Thyroid gland (tissue), 4 donors: ENCODE data around the gene MTA1.

Source experiments
- POLR2A ChIP-seq, 2 donors: fragments of 450-650 bp; IDR thresholded peaks; one replicate each; pipeline ENCODE4 v1.6.1; 2017; ENCODE audit warnings: antibody characterized with exemption in 2 of 2, mild to moderate bottlenecking in 2 of 2, moderate library complexity in 1 of 2
- TF ChIP-seq, protein P1 (sequence below), 6 experiments: fragments of 200-600 bp in 3 of 6; fragments of 450-650 bp in 3 of 6; sonication (generic) in 3 of 6; IDR thresholded peaks; one replicate each; pipeline ENCODE4 v1.5.1; 2016 to 2019; ENCODE audit warnings: antibody characterized with exemption in 6 of 6, mild to moderate bottlenecking in 2 of 6, inconsistent platforms in 1 of 6, moderate library complexity in 1 of 6

DNA sequence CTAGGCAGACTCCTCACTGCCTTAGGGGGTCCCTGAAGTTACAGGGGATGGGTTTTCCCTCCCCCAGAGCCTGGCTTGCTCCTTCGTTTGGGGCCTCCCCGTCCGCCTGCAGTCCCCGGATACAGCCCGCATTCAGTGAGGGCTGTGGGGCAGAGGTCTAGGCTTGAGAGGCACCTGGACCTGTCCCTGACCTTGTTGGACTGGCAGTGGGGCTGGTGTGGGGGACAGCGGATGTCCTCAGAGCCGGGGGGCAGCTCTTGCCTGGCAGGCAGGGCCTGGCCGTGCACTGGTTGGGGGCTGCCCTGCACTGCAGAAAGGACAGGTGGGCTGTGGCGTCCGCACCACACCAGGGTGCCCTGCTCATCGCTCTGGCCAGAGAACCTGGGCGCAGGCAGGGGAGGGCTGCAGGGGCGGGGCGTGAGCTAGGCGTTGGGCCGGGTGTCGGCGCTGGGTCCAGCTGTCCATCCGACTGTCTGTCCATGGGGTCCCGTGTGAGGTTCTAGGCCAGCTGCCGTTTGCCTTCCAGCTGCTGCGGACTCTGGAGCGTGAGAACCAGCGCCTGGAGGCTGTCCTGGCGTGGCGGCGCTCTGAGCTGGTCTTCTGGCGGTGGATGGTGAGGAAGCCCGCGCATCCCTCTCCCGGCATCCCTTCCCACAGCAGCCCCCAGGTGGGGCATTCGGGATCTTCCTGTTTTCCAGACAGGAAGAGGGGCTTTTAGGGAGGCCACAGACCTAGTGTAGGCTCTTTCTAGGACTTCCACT, 77.4 kb downstream of the MTA1 start:
- TF ChIP-seq, protein P1, sequence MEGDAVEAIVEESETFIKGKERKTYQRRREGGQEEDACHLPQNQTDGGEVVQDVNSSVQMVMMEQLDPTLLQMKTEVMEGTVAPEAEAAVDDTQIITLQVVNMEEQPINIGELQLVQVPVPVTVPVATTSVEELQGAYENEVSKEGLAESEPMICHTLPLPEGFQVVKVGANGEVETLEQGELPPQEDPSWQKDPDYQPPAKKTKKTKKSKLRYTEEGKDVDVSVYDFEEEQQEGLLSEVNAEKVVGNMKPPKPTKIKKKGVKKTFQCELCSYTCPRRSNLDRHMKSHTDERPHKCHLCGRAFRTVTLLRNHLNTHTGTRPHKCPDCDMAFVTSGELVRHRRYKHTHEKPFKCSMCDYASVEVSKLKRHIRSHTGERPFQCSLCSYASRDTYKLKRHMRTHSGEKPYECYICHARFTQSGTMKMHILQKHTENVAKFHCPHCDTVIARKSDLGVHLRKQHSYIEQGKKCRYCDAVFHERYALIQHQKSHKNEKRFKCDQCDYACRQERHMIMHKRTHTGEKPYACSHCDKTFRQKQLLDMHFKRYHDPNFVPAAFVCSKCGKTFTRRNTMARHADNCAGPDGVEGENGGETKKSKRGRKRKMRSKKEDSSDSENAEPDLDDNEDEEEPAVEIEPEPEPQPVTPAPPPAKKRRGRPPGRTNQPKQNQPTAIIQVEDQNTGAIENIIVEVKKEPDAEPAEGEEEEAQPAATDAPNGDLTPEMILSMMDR (IDR thresholded peaks at IDR 0.05), result no peak
- TF ChIP-seq POLR2A (IDR thresholded peaks at IDR 0.05), result no peak
